ENCODE data around the gene WDR33. TPM values are rescaled to one million over a fixed set of nuclear protein-coding genes. Genes with fewer than 3 reads are reported as not detected.

WDR33 gene
- total RNA-seq, 2 donors from 2014 or later: 76.3 to 82.5 TPM

DNA sequence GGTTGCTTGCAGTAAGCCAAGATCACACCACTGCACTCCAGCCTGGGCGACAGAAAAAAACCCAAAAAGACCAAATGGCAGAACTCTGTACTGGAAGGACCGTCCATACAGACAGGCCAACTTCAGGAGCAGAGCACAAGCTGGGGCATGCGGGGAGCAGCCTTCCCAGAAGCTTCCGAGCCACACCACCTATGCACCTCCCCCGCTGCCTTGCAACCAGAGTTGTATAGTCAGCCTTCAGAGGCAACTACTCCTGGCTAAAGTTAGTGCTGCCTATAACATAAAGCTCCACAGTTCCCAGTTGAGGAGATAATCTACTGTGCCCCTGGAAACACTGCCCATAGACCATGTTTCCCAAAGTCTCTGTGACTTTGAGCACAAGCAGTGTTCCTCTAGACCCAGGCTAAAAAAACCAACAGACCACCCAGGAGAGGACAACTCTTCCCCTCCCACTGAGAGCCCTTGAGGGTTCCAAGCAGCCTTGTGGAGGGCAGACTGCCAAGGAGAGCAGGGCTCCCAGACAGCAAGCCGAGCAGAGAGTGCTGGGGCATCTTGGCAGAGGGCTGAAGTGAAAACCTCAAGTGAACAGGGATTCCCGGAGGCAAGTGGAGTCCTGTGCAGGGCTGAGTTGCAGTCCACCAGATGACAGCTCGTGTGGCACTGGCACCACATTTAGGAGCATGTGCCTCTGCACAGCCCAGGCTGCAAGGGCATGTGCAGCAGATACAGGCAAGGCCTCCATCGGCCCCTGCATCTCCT is 102.9 kb downstream of the WDR33 start:
- Mint-ChIP-seq H3K27me3 (ENCODE audit: insufficient read depth) (no peaks in the 10 kb centered on the region), H3K4me1 (peaks cover 2% of the 10 kb centered on the region), H3K9me3 (no peaks in the 10 kb centered on the region), H3K4me3 (no peak overlapping the region), H3K27ac (no peak overlapping the region), H3K36me3 (ENCODE audit: low read depth) (peaks cover 64% of the 10 kb centered on the region)
- Histone ChIP-seq H3K27me3 (ENCODE audit: control insufficient read depth, insufficient read depth, low read length, poor library complexity, severe bottlenecking) (no peaks in the 10 kb centered on the region), H3K4me3 (ENCODE audit: low read length) (no peak overlapping the region), H3K9ac (ENCODE audit: extremely low read depth, low read length, poor library complexity, severe bottlenecking) (no peak overlapping the region), H3K36me3 (ENCODE audit: control insufficient read depth, insufficient read depth, low read length) (peaks cover 87% of the 10 kb centered on the region), H3K9me3 (ENCODE audit: control insufficient read depth, low read length) (no peaks in the 10 kb centered on the region), H3K27ac (ENCODE audit: low read depth, low read length) (no peak overlapping the region), H3K4me1 (ENCODE audit: control insufficient read depth, insufficient read depth, low read length) (peaks cover 3% of the 10 kb centered on the region)
- DNase-seq: no peak
- TF ChIP-seq, protein P1, sequence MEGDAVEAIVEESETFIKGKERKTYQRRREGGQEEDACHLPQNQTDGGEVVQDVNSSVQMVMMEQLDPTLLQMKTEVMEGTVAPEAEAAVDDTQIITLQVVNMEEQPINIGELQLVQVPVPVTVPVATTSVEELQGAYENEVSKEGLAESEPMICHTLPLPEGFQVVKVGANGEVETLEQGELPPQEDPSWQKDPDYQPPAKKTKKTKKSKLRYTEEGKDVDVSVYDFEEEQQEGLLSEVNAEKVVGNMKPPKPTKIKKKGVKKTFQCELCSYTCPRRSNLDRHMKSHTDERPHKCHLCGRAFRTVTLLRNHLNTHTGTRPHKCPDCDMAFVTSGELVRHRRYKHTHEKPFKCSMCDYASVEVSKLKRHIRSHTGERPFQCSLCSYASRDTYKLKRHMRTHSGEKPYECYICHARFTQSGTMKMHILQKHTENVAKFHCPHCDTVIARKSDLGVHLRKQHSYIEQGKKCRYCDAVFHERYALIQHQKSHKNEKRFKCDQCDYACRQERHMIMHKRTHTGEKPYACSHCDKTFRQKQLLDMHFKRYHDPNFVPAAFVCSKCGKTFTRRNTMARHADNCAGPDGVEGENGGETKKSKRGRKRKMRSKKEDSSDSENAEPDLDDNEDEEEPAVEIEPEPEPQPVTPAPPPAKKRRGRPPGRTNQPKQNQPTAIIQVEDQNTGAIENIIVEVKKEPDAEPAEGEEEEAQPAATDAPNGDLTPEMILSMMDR (conservative IDR thresholded peaks at IDR 0.05): no peak
- WGBS, 2 experiments (ENCODE audit: insufficient coverage in 1 of 2, insufficient read length in 1 of 2): 94% methylated on average over 7 to 9 of the region's 9 CpGs

DNA sequence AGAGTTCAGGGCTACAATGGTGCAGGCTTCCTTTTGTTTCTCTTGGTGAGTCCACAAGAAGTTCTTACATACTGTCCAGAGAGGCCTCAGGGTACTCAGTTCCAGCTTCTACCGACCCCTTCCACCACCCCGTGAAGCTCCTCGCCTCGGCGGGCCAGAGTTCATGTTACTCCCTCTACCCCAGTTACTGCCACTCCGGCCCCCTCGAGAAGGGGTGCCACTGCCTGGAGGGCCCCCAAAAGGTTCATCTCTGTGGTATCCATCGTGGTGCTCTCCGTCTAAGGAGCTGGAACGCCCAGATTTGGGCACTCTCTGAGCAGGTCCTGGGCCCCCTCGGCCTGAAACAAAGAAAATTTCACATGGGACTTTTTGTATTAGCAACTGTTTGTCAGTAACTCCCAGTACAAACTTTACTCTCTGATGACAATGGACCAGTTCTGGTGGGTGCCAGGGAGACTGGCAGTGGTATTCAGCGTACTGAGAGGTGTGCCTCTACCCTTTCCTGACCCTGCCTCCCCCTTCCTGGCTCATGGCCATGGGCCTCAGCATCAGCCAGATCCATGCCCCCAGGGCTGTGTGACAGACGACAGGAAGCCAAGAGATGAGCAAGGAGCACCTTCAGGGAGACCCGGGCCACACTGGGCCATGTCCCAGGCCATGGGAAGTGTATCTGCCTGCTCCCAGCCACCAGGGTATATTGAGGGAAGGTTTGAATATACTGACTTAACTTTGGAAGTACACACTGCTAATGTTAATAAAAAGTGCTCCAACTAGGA is 104.6 kb downstream of the WDR33 start:
- H3K4me1 Mint-ChIP-seq: peaks cover 8% of the 10 kb centered on the region
- 97% methylated on average over 10 to 14 of the region's 14 CpGs for WGBS, 2 experiments (ENCODE audit: insufficient coverage in 1 of 2, insufficient read length in 1 of 2)
- DNase-seq: no peak

DNA sequence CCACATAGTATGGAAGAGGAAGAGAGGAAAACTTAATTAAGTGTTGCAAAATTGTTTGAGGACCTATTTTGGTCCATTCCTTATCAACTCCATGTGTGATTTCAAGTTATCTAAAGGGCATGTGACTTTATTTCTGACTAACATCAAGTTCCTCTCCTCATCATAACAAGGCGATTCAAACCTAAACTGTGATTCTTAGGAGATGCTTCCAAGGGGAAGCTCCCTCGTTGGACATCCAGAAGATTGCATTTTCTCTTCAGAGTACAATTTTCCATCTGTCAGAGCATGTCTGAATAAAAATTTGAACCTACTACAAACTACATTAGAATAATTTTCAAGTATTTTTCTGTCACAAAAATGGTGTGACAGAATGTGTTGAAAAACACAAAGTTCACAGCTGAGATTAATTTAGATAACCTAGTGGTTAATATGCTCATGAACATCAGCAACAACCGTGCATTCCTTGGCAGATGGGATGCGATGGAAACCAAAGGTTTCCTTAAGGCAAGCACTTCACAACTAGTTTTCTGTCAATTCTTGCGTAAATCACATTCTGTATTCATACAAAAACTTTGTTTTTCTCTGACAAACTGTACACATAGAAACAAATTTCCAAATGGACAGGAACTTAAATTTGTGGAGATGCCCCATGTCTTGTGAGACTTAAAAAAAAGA is 105.4 kb downstream of the WDR33 start:
- Histone ChIP-seq H3K4me1 (ENCODE audit: control insufficient read depth, insufficient read depth, low read length) (peaks cover 3% of the 10 kb centered on the region), H3K27ac (ENCODE audit: low read depth, low read length) (no peak overlapping the region), H3K27me3 (ENCODE audit: control insufficient read depth, insufficient read depth, low read length, poor library complexity, severe bottlenecking) (no peaks in the 10 kb centered on the region), H3K9me3 (ENCODE audit: control insufficient read depth, low read length) (no peaks in the 10 kb centered on the region), H3K36me3 (ENCODE audit: control insufficient read depth, insufficient read depth, low read length) (peaks cover 80% of the 10 kb centered on the region), H3K4me3 (ENCODE audit: low read length) (no peak overlapping the region), H3K9ac (ENCODE audit: extremely low read depth, low read length, poor library complexity, severe bottlenecking) (no peak overlapping the region)
- Mint-ChIP-seq H3K36me3 (ENCODE audit: low read depth) (peaks cover 57% of the 10 kb centered on the region), H3K4me1 (peaks cover 11% of the 10 kb centered on the region), H3K9me3 (no peaks in the 10 kb centered on the region), H3K4me3 (no peak overlapping the region), H3K27ac (no peak overlapping the region), H3K27me3 (ENCODE audit: insufficient read depth) (no peaks in the 10 kb centered on the region)
- no peak for DNase-seq
- WGBS, 2 experiments (ENCODE audit: insufficient coverage in 1 of 2, insufficient read length in 1 of 2): 94 to 97% methylated on average over 4 to 5 of the region's 5 CpGs
- TF ChIP-seq, protein P1 (conservative IDR thresholded peaks at IDR 0.05): no peak

More for the DNA sequence above, 104.6 kb downstream of the WDR33 start:
- Mint-ChIP-seq H3K27ac (peak overlapping the region; percentile 68), H3K36me3 (ENCODE audit: low read depth) (peaks cover 64% of the 10 kb centered on the region), H3K4me3 (no peak overlapping the region), H3K9me3 (no peaks in the 10 kb centered on the region), H3K27me3 (ENCODE audit: insufficient read depth) (no peaks in the 10 kb centered on the region)
- Histone ChIP-seq H3K9ac (ENCODE audit: extremely low read depth, low read length, poor library complexity, severe bottlenecking) (no peak overlapping the region), H3K27me3 (ENCODE audit: control insufficient read depth, insufficient read depth, low read length, poor library complexity, severe bottlenecking) (no peaks in the 10 kb centered on the region), H3K4me3 (ENCODE audit: low read length) (no peak overlapping the region), H3K4me1 (ENCODE audit: control insufficient read depth, insufficient read depth, low read length) (peaks cover 3% of the 10 kb centered on the region), H3K36me3 (ENCODE audit: control insufficient read depth, insufficient read depth, low read length) (peaks cover 84% of the 10 kb centered on the region), H3K9me3 (ENCODE audit: control insufficient read depth, low read length) (no peaks in the 10 kb centered on the region), H3K27ac (ENCODE audit: low read depth, low read length) (no peak overlapping the region)
- TF ChIP-seq, protein P1 (conservative IDR thresholded peaks at IDR 0.05): no peak

Data from endodermal cell (in vitro differentiated cells).